HepG2 (cell line): ENCODE measurements around the gene TMEM217. TPM values are rescaled to one million over a fixed set of nuclear protein-coding genes. Genes with fewer than 3 reads are reported as not detected.

Experiments used
- ATAC-seq: fragments of 200-7000 bp; cut with Tn5 transposase; 3 replicates; pipeline ENCODE4 v1.9.1; 2020; ENCODE audit warnings: mild to moderate bottlenecking, moderate library complexity
- BruUV-seq: library from RNA; stranded (reverse); fragments of 400-500 nt; replicated peaks from 2 replicates; lab custom pipeline; 2021; lab: Mats Ljungman, UMichigan
- CTCF ChIA-PET: fragments of 300-600 bp; formaldehyde crosslinking; extraction: SDS; loops from one replicate; lab custom pipeline; 2021; ENCODE audit warnings: low total read pairs, inconsistent platforms, low intra/inter-chr PET ratio; lab: Yijun Ruan, JAX
- POLR2A ChIA-PET: fragments of 350-600 bp; sonication (Branson Sonifier 250); formaldehyde crosslinking; loops from one replicate; lab custom pipeline; 2020; ENCODE audit warnings: antibody characterized with exemption, inconsistent platforms; lab: Yijun Ruan, JAX
- DNase-seq: peaks from one replicate; pipeline ENCODE4 v3.0.0-alpha.2; 2015; ENCODE audit warnings: low spot score
- FAIRE-seq: peaks from 3 replicates; lab custom pipeline; 2011; peaks lifted over from hg19 to GRCh38; lab: Jason Lieb, UNC
- H2AFZ ChIP-seq: one replicate; pipeline ENCODE4 v1.6.1; 2011; ENCODE audit warnings: low read length, inconsistent platforms
- H3K27ac ChIP-seq: fragments of 300-600 bp; 3 replicates; pipeline ENCODE4 v1.8.0; 2011; ENCODE audit warnings: mixed run types, mild to moderate bottlenecking, mixed read lengths, low read length, inconsistent platforms; ENCODE audit not compliant: insufficient read depth; ENCODE audit errors: extremely low read length
- H3K27me3 ChIP-seq, 2 experiments: fragments of 200-600 bp in 1 of 2; 2 replicates in 1 of 2; 3 replicates in 1 of 2; pipeline versions ENCODE4 v1.6.0 to v1.8.0; 2011; ENCODE audit warnings: low read length in 2 of 2, mild to moderate bottlenecking in 2 of 2, moderate library complexity in 2 of 2, inconsistent platforms in 1 of 2; ENCODE audit not compliant: insufficient read depth in 2 of 2, control insufficient read depth in 1 of 2
- H3K36me3 ChIP-seq, 2 experiments: fragments of 200-600 bp in 1 of 2; replicated peaks in 1 of 2; 2 replicates in 1 of 2; 3 replicates in 1 of 2; pipeline versions ENCODE4 v1.5.1 to v1.8.0; 2011; ENCODE audit warnings: low read length in 2 of 2, inconsistent platforms in 1 of 2; ENCODE audit not compliant: insufficient read depth in 2 of 2, control insufficient read depth in 1 of 2
- H3K4me1 ChIP-seq: 2 replicates; pipeline ENCODE4 v1.5.1; 2012; ENCODE audit warnings: low read length, inconsistent platforms; ENCODE audit not compliant: insufficient read depth
- H3K4me2 ChIP-seq: 2 replicates; pipeline ENCODE4 v1.6.0; 2011; ENCODE audit warnings: low read depth, low read length, inconsistent platforms
- H3K4me3 ChIP-seq, 3 experiments: fragments of 200-600 bp in 1 of 3; sonication (generic), shearing (Covaris generic) in 1 of 3; replicated peaks in 1 of 3; 2 replicates each; pipeline ENCODE4 v1.5.1; 2011 to 2016; ENCODE audit warnings: low read length in 3 of 3, inconsistent platforms in 2 of 3, low read depth in 2 of 3, mild to moderate bottlenecking in 2 of 3, control low read depth in 1 of 3, mixed read lengths in 1 of 3; ENCODE audit not compliant: insufficient read depth in 1 of 3
- H3K79me2 ChIP-seq: one replicate; pipeline ENCODE4 v1.6.1; 2011; ENCODE audit warnings: low read length, inconsistent platforms; ENCODE audit not compliant: insufficient read depth
- H3K9ac ChIP-seq: 2 replicates; pipeline ENCODE4 v1.6.0; 2011; ENCODE audit warnings: mild to moderate bottlenecking, low read depth, low read length, inconsistent platforms; ENCODE audit not compliant: insufficient read depth
- H3K9me3 ChIP-seq: 2 replicates; pipeline ENCODE4 v1.5.1; 2012; ENCODE audit warnings: mild to moderate bottlenecking, low read length
- H4K20me1 ChIP-seq: 2 replicates; pipeline ENCODE4 v1.6.0; 2011; ENCODE audit warnings: inconsistent platforms, mild to moderate bottlenecking, low read length, moderate library complexity; ENCODE audit not compliant: insufficient read depth
- ARNTL ChIP-seq: sonication (generic); formaldehyde crosslinking; IDR thresholded peaks from 2 replicates; pipeline ENCODE4 v1.4.0; 2020; ENCODE audit warnings: mild to moderate bottlenecking, missing genetic modification reagents
- CTCF ChIP-seq: sonication (generic); formaldehyde crosslinking; IDR thresholded peaks from 2 replicates; pipeline ENCODE4 v1.5.0; 2020; ENCODE audit warnings: mild to moderate bottlenecking, missing genetic modification reagents, moderate library complexity
- MEIS1 ChIP-seq: sonication (generic); formaldehyde crosslinking; IDR thresholded peaks from 2 replicates; pipeline ENCODE4 v1.9.0; 2021; ENCODE audit warnings: mild to moderate bottlenecking, missing genetic modification reagents, moderate library complexity, borderline replicate concordance
- SMC3 ChIP-seq: IDR thresholded peaks from 2 replicates; pipeline ENCODE4 v1.6.1; 2011; ENCODE audit warnings: low read length, improper control_type of control experiment
- STAG1 ChIP-seq: sonication (generic); formaldehyde crosslinking; IDR thresholded peaks from 2 replicates; pipeline ENCODE4 v1.4.0; 2020; ENCODE audit warnings: missing genetic modification reagents
- ZNF333 ChIP-seq: sonication (generic); formaldehyde crosslinking; IDR thresholded peaks from 2 replicates; pipeline ENCODE4 v1.4.0; 2020; ENCODE audit warnings: mild to moderate bottlenecking, missing genetic modification reagents, borderline replicate concordance
- ZSCAN12 ChIP-seq: sonication (generic); formaldehyde crosslinking; IDR thresholded peaks from 2 replicates; pipeline ENCODE4 v1.9.0; 2021; ENCODE audit warnings: mild to moderate bottlenecking, missing genetic modification reagents
- WGBS: methylation state at CpG from one replicate; pipeline ENCODE4 v1.1.6; 2017; ENCODE audit warnings: low lambda C conversion rate; 5-methylcytosine and 5-hydroxymethylcytosine counted together
- in situ Hi-C: cut with HindIII; loops from 2 replicates; pipeline ENCODE4 v1.10.0; 2017; ENCODE audit warnings: low pct_unique_long_range_greater_than_20kb; ENCODE audit not compliant: extremely low pct_ligation_motif_present
- intact Hi-C: fragments of 100-400 bp; cut with micrococcal nuclease; formaldehyde crosslinking; loops from one replicate; pipeline ENCODE4 v1.10.0; 2022; ENCODE audit not compliant: unreplicated experiment
- polyA plus RNA-seq, 8 experiments: library from polyadenylated mRNA; depleted of rRNA in 3 of 8; stranded (reverse) in 7 of 8; unstranded in 1 of 8; fragments of >200 nt; fragmentation: Illumina TruSeq in 4 of 8; extraction: Trizol in 4 of 8; gene quantifications; 2 replicates each; pipeline versions ENCODE4 v1.2.1 to v1.2.3, GENCODE V29; 2011 to 2016; ENCODE audit warnings: low read depth in 4 of 8, missing spikeins in 1 of 8, mixed read lengths in 1 of 8; ENCODE audit not compliant: insufficient read depth in 1 of 8
- total RNA-seq, 5 experiments: library from RNA; depleted of rRNA; stranded (reverse); fragments of >200 nt; fragmentation: Illumina TruSeq; extraction: Trizol; gene quantifications; 2 replicates each; pipeline ENCODE4 v1.2.3, GENCODE V29; 2016; ENCODE audit warnings: low read depth in 1 of 5
- TF ChIP-seq, protein P1 (sequence below): sonication (generic); formaldehyde crosslinking; conservative IDR thresholded peaks from 2 replicates; pipeline ENCODE4 v1.8.0; 2022; ENCODE audit warnings: low read depth, missing genetic modification reagents
- TF ChIP-seq, protein P2 (sequence below): sonication (generic); formaldehyde crosslinking; IDR thresholded peaks from 2 replicates; pipeline ENCODE4 v1.5.0; 2020; ENCODE audit warnings: missing genetic modification reagents
- TF ChIP-seq, protein P3 (sequence below): sonication (generic); formaldehyde crosslinking; IDR thresholded peaks from 2 replicates; pipeline ENCODE4 v1.5.0; 2020; ENCODE audit warnings: mild to moderate bottlenecking, missing genetic modification reagents, borderline replicate concordance

Gene TMEM217
- total and polyA plus RNA-seq, 2 of the 13 experiments (the other 11 are each of a cell fraction or from before 2014, with no cell fraction given), result 2.3 to 3.4 TPM

- TF ChIP-seq CTCF (CRISPR knock-in tag) (peak; percentile 41), STAG1 (CRISPR knock-in tag) (peak; percentile 54), SMC3 (peak; percentile 1; the same call in 1 of the 2 replicates), ARNTL (0 out of 2 replicates have a peak, but pooled peaks have one; percentile 34)
- TF ChIP-seq, protein P1, sequence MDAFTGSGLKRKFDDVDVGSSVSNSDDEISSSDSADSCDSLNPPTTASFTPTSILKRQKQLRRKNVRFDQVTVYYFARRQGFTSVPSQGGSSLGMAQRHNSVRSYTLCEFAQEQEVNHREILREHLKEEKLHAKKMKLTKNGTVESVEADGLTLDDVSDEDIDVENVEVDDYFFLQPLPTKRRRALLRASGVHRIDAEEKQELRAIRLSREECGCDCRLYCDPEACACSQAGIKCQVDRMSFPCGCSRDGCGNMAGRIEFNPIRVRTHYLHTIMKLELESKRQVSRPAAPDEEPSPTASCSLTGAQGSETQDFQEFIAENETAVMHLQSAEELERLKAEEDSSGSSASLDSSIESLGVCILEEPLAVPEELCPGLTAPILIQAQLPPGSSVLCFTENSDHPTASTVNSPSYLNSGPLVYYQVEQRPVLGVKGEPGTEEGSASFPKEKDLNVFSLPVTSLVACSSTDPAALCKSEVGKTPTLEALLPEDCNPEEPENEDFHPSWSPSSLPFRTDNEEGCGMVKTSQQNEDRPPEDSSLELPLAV (CRISPR knock-in tag), result no peak
Observed at GRCh38 chr6:37177077-37177934, 80.6 kb downstream of the TMEM217 start (continued).

DNA sequence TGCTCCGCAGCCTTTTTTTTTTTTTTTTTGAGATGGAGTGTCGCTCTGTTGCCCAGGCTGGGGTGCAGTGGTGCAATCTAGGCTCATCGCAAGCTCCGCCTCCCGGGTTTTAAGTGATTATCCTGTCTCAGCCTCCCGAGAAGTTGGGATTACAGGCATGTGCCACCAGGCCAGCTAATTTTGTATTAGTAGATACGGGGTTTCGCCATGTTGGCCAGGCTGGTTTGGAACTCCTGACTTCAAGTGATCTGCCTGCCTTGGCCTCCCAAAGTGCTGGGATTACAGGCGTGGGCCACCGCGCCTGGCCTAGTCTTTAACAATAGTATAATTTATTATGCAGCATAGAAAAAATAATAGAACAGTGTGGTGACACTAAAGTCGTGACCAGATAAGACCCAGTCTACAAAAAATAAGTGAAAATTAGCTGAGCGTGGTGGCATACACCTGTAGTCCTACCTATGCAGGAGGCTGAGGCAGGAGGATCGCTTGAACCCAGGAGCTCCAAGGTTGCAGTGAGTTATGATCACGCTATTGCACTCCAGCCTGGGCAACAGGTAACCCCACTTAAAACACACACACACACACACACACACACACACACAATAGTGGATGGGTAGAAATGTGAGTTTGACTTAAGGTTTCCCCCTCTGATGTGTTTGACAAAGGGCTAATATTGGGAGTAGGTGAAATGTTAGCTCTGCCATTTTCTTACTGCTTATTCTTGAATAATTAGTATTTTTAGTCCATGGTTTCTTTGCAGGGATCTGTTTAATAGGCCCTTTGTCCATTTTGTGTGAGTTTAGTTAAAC, 81.5 kb downstream of the TMEM217 start:
- ChIA-PET POLR2A (interaction anchor here (0.7 to 10.3 kb wide), 18 partner anchors 17 to 157 kb away, joined by 3 to 234 read pairs (median 5); partner anchors contain the start of gene TBC1D22B), CTCF (interaction anchor here (1.2 to 2.2 kb wide), 3 partner anchors 125 to 158 kb away, joined by 4 to 5 read pairs (median 4); no protein-coding TSS in a partner anchor)
- peak; percentile 4; the same call in 2 of the 3 replicates for ATAC-seq
- BruUV-seq, result no TSS peak
- Histone ChIP-seq H2AFZ (no peak overlapping the region), H3K36me3 (peaks cover 18 to 35% of the 10 kb centered on the region in 2 experiments), H4K20me1 (peaks cover 47% of the 10 kb centered on the region), H3K4me3 (no peak overlapping the region), H3K79me2 (peaks cover 26% of the 10 kb centered on the region), H3K4me2 (no peak overlapping the region), H3K27ac (no peak overlapping the region), H3K4me1 (peaks cover 25% of the 10 kb centered on the region), H3K9ac (no peak overlapping the region), H3K27me3 (no peaks in the 10 kb centered on the region; a peak in 1 of 5 replicates), H3K9me3 (no peaks in the 10 kb centered on the region)
- intact Hi-C loops (no loop called here), in situ Hi-C loops (loop anchor here (10.0 kb wide), 1 partner anchor 152 kb away; no protein-coding TSS in a partner anchor)
- WGBS, result 89% methylated on average over 15 of the region's 15 CpGs
- no peak for DNase-seq
- no peak for FAIRE-seq
- no peak for TF ChIP-seq ZSCAN12 (CRISPR knock-in tag)
- no peak for TF ChIP-seq ZNF333 (CRISPR knock-in tag)
- TF ChIP-seq MEIS1 (CRISPR knock-in tag), result no peak
- TF ChIP-seq, protein P2, sequence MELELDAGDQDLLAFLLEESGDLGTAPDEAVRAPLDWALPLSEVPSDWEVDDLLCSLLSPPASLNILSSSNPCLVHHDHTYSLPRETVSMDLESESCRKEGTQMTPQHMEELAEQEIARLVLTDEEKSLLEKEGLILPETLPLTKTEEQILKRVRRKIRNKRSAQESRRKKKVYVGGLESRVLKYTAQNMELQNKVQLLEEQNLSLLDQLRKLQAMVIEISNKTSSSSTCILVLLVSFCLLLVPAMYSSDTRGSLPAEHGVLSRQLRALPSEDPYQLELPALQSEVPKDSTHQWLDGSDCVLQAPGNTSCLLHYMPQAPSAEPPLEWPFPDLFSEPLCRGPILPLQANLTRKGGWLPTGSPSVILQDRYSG (CRISPR knock-in tag), result no peak
- TF ChIP-seq, protein P3, sequence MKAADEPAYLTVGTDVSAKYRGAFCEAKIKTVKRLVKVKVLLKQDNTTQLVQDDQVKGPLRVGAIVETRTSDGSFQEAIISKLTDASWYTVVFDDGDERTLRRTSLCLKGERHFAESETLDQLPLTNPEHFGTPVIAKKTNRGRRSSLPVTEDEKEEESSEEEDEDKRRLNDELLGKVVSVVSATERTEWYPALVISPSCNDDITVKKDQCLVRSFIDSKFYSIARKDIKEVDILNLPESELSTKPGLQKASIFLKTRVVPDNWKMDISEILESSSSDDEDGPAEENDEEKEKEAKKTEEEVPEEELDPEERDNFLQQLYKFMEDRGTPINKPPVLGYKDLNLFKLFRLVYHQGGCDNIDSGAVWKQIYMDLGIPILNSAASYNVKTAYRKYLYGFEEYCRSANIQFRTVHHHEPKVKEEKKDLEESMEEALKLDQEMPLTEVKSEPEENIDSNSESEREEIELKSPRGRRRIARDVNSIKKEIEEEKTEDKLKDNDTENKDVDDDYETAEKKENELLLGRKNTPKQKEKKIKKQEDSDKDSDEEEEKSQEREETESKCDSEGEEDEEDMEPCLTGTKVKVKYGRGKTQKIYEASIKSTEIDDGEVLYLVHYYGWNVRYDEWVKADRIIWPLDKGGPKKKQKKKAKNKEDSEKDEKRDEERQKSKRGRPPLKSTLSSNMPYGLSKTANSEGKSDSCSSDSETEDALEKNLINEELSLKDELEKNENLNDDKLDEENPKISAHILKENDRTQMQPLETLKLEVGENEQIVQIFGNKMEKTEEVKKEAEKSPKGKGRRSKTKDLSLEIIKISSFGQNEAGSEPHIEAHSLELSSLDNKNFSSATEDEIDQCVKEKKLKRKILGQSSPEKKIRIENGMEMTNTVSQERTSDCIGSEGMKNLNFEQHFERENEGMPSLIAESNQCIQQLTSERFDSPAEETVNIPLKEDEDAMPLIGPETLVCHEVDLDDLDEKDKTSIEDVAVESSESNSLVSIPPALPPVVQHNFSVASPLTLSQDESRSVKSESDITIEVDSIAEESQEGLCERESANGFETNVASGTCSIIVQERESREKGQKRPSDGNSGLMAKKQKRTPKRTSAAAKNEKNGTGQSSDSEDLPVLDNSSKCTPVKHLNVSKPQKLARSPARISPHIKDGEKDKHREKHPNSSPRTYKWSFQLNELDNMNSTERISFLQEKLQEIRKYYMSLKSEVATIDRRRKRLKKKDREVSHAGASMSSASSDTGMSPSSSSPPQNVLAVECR (CRISPR knock-in tag), result 0 out of 2 replicates have a peak, but pooled peaks have one; percentile 21
